ENCODE measurements around the gene ZCCHC8. TPM values are rescaled to one million over a fixed set of nuclear protein-coding genes. Genes with fewer than 3 reads are reported as not detected.

Gene ZCCHC8
- total RNA-seq, 4 donors from 2014 or later = 12.1 to 23.3 (median 20.5) TPM

DNA sequence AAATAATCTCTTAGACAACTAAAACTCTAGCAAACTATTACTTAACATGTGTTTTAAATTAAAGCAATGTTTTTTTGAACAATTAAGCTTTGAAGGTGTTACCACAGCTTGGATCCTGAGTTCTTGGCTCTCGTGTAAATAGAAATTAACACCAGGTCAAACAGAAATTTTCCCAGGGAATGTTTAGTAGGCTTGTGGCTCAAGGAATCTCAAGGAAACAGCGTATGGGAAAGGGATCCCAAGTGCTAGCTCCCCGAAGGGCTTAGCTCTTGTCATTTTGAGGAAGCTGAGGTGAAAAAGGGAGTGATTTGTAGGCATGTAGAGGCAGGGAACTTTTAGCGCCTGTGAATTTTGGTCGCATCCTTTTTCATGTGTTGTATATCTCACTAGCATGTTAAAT is 37.8 kb upstream of the ZCCHC8 start:
- Histone ChIP-seq H3K27me3 (no peaks in the 10 kb centered on the region), H3K36me3 (no peaks in the 10 kb centered on the region), H3K4me3 (no peak overlapping the region), H3K9me3 (no peaks in the 10 kb centered on the region), H3K4me1 (no peaks in the 10 kb centered on the region), H3K27ac (no peak overlapping the region)
- DNase-seq = no peak
- no peak for ATAC-seq
- in situ Hi-C loops (cut with MboI; ENCODE audit: low sequenced_read_pairs in 4 of 4) (loop anchor here in 1 of 4 donors (10.0 kb wide), 1 partner anchor 206 kb away; no protein-coding TSS in a partner anchor), intact Hi-C loops (cut with DNase I; ENCODE audit: low total_unique reads) (no loop called here)
- TF ChIP-seq, protein P1, sequence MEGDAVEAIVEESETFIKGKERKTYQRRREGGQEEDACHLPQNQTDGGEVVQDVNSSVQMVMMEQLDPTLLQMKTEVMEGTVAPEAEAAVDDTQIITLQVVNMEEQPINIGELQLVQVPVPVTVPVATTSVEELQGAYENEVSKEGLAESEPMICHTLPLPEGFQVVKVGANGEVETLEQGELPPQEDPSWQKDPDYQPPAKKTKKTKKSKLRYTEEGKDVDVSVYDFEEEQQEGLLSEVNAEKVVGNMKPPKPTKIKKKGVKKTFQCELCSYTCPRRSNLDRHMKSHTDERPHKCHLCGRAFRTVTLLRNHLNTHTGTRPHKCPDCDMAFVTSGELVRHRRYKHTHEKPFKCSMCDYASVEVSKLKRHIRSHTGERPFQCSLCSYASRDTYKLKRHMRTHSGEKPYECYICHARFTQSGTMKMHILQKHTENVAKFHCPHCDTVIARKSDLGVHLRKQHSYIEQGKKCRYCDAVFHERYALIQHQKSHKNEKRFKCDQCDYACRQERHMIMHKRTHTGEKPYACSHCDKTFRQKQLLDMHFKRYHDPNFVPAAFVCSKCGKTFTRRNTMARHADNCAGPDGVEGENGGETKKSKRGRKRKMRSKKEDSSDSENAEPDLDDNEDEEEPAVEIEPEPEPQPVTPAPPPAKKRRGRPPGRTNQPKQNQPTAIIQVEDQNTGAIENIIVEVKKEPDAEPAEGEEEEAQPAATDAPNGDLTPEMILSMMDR (IDR thresholded peaks at IDR 0.05 in 4 of 5, conservative IDR thresholded peaks at IDR 0.05 in 1 of 5) = no peak
- TF ChIP-seq POLR2A (IDR thresholded peaks at IDR 0.05) = no peak

DNA sequence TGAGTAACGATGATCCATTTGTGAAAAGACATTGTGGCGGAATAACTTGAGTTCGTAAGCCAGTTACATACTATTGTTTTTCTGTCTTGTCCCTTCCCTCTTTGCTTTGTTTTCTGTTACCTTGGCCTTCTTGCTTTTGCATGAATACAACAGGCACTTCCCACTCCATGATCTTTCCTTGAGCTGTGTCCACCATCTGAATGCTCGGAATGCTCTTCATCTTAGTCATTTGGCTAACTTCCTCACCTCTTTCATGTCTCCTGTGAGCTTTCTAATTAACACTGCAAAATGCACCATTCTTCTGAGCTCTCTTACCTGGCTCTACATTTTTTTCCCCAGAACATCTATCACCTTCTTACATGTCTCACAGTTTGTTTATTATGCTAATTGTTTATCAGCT is 36.3 kb upstream of the ZCCHC8 start:
- H3K36me3 ChIP-seq = no peaks in the 10 kb centered on the region
- no peaks in the 10 kb centered on the region for H3K27me3 ChIP-seq
- H3K4me1 ChIP-seq = no peaks in the 10 kb centered on the region
- DNase-seq = no peak
- no peak overlapping the region for H3K4me3 ChIP-seq
- intact Hi-C loops (cut with DNase I; ENCODE audit: low total_unique reads) = no loop called here
- no peak for TF ChIP-seq POLR2A (IDR thresholded peaks at IDR 0.05)
- TF ChIP-seq, protein P1 (IDR thresholded peaks at IDR 0.05 in 4 of 5, conservative IDR thresholded peaks at IDR 0.05 in 1 of 5) = no peak
- H3K9me3 ChIP-seq = no peaks in the 10 kb centered on the region
- no peak overlapping the region for H3K27ac ChIP-seq
- in situ Hi-C loops (cut with MboI; ENCODE audit: low sequenced_read_pairs in 4 of 4) = loop anchor here in 1 of 4 donors (10.0 kb wide), 1 partner anchor 208 kb away; no protein-coding TSS in a partner anchor
- ATAC-seq = no peak

DNA sequence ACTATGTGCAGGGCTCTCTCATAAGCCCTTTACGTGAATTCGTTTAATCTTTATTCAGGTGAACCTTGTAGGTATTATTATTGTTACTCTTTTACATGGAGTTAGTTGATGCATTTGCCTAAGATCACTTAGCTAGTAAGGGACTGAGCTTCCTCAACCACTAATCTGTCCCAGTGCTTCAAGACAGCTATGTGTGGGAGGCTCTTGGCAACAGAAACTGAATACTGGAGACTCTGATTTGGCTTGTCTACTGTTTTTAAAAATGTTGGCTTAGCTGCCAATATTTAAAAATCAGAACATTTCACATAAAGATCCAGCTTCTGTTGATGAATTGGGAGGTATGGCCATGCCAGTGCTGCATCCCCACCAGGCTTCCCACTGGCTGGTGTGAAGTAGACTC is 33.1 kb upstream of the ZCCHC8 start:
- Histone ChIP-seq H3K4me3 (no peak overlapping the region), H3K9me3 (no peaks in the 10 kb centered on the region), H3K27ac (no peak overlapping the region), H3K36me3 (no peaks in the 10 kb centered on the region), H3K27me3 (no peaks in the 10 kb centered on the region), H3K4me1 (no peaks in the 10 kb centered on the region)
- no peak for TF ChIP-seq POLR2A (IDR thresholded peaks at IDR 0.05)
- TF ChIP-seq, protein P1 (IDR thresholded peaks at IDR 0.05 in 4 of 5, conservative IDR thresholded peaks at IDR 0.05 in 1 of 5) = no peak
- in situ Hi-C loops (cut with MboI; ENCODE audit: low sequenced_read_pairs in 4 of 4) = loop anchor here in 1 of 4 donors (10.0 kb wide), 1 partner anchor 211 kb away; no protein-coding TSS in a partner anchor
- ATAC-seq (no peak), DNase-seq (no peak)
- intact Hi-C loops (cut with DNase I; ENCODE audit: low total_unique reads) = no loop called here

DNA sequence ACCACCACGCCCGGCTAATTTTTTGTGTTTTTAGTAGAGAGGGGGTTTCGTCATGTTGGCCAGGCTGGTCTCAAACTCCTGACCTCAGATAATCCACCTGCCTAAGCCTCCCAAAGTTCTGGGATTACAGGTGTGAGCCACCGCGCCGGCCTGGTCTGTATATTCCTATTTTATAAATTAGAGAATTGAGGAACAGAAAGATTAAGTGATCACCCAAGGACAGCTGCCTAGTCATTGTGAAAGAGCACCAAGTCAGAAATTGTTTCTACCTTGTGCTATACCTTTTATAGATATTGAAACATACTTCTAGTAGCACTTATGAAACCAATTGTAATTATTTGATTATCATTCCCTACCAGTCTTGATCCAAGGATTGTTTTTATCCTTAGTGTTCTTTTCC is 28.3 kb upstream of the ZCCHC8 start:
- no peak for ATAC-seq
- H3K4me3 ChIP-seq = no peak overlapping the region
- intact Hi-C loops (cut with DNase I; ENCODE audit: low total_unique reads) = loop anchor here (10.0 kb wide), 1 partner anchor 1076 kb away; the partner anchor contains the start of gene DDX55

More for the DNA sequence above, 28.3 kb upstream of the ZCCHC8 start:
- Histone ChIP-seq H3K27ac (no peak overlapping the region), H3K9me3 (no peaks in the 10 kb centered on the region), H3K36me3 (no peaks in the 10 kb centered on the region), H3K27me3 (no peaks in the 10 kb centered on the region), H3K4me1 (peaks cover 23 to 25% of the 10 kb centered on the region in 2 donors)
- in situ Hi-C loops (cut with MboI; ENCODE audit: low sequenced_read_pairs in 4 of 4) = no loop called here
- no peak for TF ChIP-seq POLR2A (IDR thresholded peaks at IDR 0.05)
- TF ChIP-seq, protein P1 (IDR thresholded peaks at IDR 0.05 in 4 of 5, conservative IDR thresholded peaks at IDR 0.05 in 1 of 5) = no peak
- DNase-seq = no peak
